ENCODE measurements around the gene SYNGR2. TPM values are rescaled to one million over a fixed set of nuclear protein-coding genes. Genes with fewer than 3 reads are reported as not detected.

SYNGR2 gene
- 129 to 217 TPM (median 195 TPM) in 5 replicates for total RNA-seq (2022; extraction: Qiagen RNA extraction)

GRCh38 chr17:78168242-78168902 is at the start of gene SYNGR2:
TSS of gene SYNGR2 (plus strand) at chr17:78168581. CDS start at chr17:78168617, 36 bp downstream.

GRCh38 chr17:78128551-78129350 is 39.6 kb upstream of the SYNGR2 start, which contains the start of gene TMC6:
TSS of gene TMC6 (minus strand) at chr17:78128755. CDS start at chr17:78126832, 1,923 bp downstream.

GRCh38 chr17:78130437-78131101 is 37.8 kb upstream of the SYNGR2 start, which contains the start of gene TMC8:
TSS of gene TMC8 (plus strand) at chr17:78130771. CDS start at chr17:78131589, 818 bp downstream.

GRCh38 chr17:78186692-78187595 is 18.6 kb downstream of the SYNGR2 start, which contains the start of the genes AFMID and TK1:
TSS of gene AFMID (plus strand) at chr17:78187362. CDS start at chr17:78187371, 9 bp downstream.
TSS of gene TK1 (minus strand) at chr17:78187052. CDS start at chr17:78186994, 58 bp downstream.

DNA sequence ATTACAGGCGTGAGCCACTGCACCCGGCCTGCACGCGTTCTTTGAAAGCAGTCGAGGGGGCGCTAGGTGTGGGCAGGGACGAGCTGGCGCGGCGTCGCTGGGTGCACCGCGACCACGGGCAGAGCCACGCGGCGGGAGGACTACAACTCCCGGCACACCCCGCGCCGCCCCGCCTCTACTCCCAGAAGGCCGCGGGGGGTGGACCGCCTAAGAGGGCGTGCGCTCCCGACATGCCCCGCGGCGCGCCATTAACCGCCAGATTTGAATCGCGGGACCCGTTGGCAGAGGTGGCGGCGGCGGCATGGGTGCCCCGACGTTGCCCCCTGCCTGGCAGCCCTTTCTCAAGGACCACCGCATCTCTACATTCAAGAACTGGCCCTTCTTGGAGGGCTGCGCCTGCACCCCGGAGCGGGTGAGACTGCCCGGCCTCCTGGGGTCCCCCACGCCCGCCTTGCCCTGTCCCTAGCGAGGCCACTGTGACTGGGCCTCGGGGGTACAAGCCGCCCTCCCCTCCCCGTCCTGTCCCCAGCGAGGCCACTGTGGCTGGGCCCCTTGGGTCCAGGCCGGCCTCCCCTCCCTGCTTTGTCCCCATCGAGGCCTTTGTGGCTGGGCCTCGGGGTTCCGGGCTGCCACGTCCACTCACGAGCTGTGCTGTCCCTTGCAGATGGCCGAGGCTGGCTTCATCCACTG is 45.8 kb downstream of the SYNGR2 start, which contains the start of gene BIRC5:
Gene BIRC5, plus strand, starts transcription at position 238 of the 690 bp plus-strand sequence. Its CDS starts 64 bp downstream, at position 302.

Other genes with a start within 250 kb of the SYNGR2 start
- 1.4 to 3.5 TPM (median 2.0 TPM) in 5 replicates for gene TNRC6C, start 209.9 kb upstream of the SYNGR2 start, total RNA-seq (2022; extraction: Qiagen RNA extraction)
- 6.9 to 15.2 TPM (median 14.3 TPM) in 5 replicates for gene TMC6, start 39.8 kb upstream of the SYNGR2 start, total RNA-seq (2022; extraction: Qiagen RNA extraction)
- gene TMC8, start 37.8 kb upstream of the SYNGR2 start, total RNA-seq (2022; extraction: Qiagen RNA extraction): 0.16 to 0.27 TPM (median 0.26 TPM) in 5 replicates
- not detected in 5 replicates for gene C17orf99, start 22.2 kb upstream of the SYNGR2 start, total RNA-seq (2022; extraction: Qiagen RNA extraction)
- gene TK1, start 18.5 kb downstream of the SYNGR2 start, total RNA-seq (2022; extraction: Qiagen RNA extraction): 219 to 248 TPM (median 237 TPM) in 5 replicates
- gene AFMID, start 18.8 kb downstream of the SYNGR2 start, total RNA-seq (2022; extraction: Qiagen RNA extraction): 36.3 to 49.5 TPM (median 38.7 TPM) in 5 replicates
- gene BIRC5, start 45.7 kb downstream of the SYNGR2 start, total RNA-seq (2022; extraction: Qiagen RNA extraction): 102 to 105 TPM (median 103 TPM) in 5 replicates
- not detected in 5 replicates for gene TMEM235, start 63.0 kb downstream of the SYNGR2 start, total RNA-seq (2022; extraction: Qiagen RNA extraction)
- gene SOCS3, start 191.5 kb downstream of the SYNGR2 start, total RNA-seq (2022; extraction: Qiagen RNA extraction): 27.6 to 43.3 TPM (median 36.9 TPM) in 5 replicates
- 19.8 to 27.1 TPM (median 25.0 TPM) in 5 replicates for gene PGS1, start 210.1 kb downstream of the SYNGR2 start, total RNA-seq (2022; extraction: Qiagen RNA extraction)

All from A549 treated with Mapracorat at 1 μM for 4 hours (cell line).